SK-N-SH (cell line): ENCODE data around the gene TPH2. TPM values are rescaled to one million over a fixed set of nuclear protein-coding genes. Genes with fewer than 3 reads are reported as not detected.
A peak's percentile ranks its signal among the peaks of the same experiment; 100 is the strongest.

Source experiments
- CTCF ChIA-PET: fragments of 300-600, 350-600 bp; formaldehyde crosslinking; extraction: SDS; loops from one replicate; lab custom pipeline; 2021; lab: Yijun Ruan, JAX
- POLR2A ChIA-PET: fragments of 350-600 bp; sonication (Branson Sonifier 250); formaldehyde crosslinking; extraction: SDS; loops from one replicate; lab custom pipeline; 2020; ENCODE audit warnings: antibody characterized with exemption, inconsistent platforms; lab: Yijun Ruan, JAX
- DNase-seq: peaks from one replicate; pipeline ENCODE4 v3.0.0; 2012
- H2AFZ ChIP-seq: fragments of 200-600 bp; sonication (generic); 2 replicates; pipeline ENCODE4 v1.8.1; 2016; ENCODE audit warnings: antibody characterized with exemption, mild to moderate bottlenecking, low read depth
- H3F3A ChIP-seq: fragments of 200-600 bp; sonication (generic); replicated peaks from 2 replicates; pipeline ENCODE3; 2016; ENCODE audit warnings: antibody characterized with exemption, mild to moderate bottlenecking; ENCODE audit not compliant: insufficient read depth
- H3K27ac ChIP-seq, 2 experiments: fragments of 200-500 bp in 1 of 2; fragments of 200-600 bp in 1 of 2; sonication (Bioruptor generic) in 1 of 2; sonication (generic), shearing (Covaris generic) in 1 of 2; 2 replicates each; pipeline versions ENCODE4 v1.5.1 to v1.6.1; 2014 to 2016; ENCODE audit warnings: low read depth in 2 of 2, inconsistent platforms in 1 of 2, low read length in 1 of 2, mild to moderate bottlenecking in 1 of 2, mixed read lengths in 1 of 2
- H3K27me3 ChIP-seq: fragments of 200-600 bp; sonication (generic), shearing (Covaris generic); 2 replicates; pipeline ENCODE4 v1.6.1; 2016; ENCODE audit warnings: mixed run types; ENCODE audit not compliant: insufficient read depth
- H3K36me3 ChIP-seq, 2 experiments: fragments of 200-500 bp in 1 of 2; fragments of 200-600 bp in 1 of 2; sonication (Bioruptor generic) in 1 of 2; sonication (generic) in 1 of 2; replicated peaks in 1 of 2; 2 replicates each; pipeline versions ENCODE3 to v1.5.1; 2014 to 2016; ENCODE audit warnings: low read length in 1 of 2, mild to moderate bottlenecking in 1 of 2; ENCODE audit not compliant: insufficient read depth in 2 of 2, control insufficient read depth in 1 of 2
- H3K4me1 ChIP-seq, 2 experiments: fragments of 200-500 bp in 1 of 2; fragments of 200-600 bp in 1 of 2; sonication (Bioruptor generic) in 1 of 2; sonication (generic), shearing (Covaris generic) in 1 of 2; 2 replicates each; pipeline versions ENCODE4 v1.5.1 to v1.6.1; 2014 to 2016; ENCODE audit warnings: low read depth in 1 of 2, low read length in 1 of 2, mixed run types in 1 of 2; ENCODE audit not compliant: insufficient read depth in 2 of 2, control insufficient read depth in 1 of 2
- H3K4me2 ChIP-seq: fragments of 200-600 bp; sonication (generic), shearing (Covaris generic); 2 replicates; pipeline ENCODE4 v1.6.1; 2017; ENCODE audit warnings: mixed run types
- H3K4me3 ChIP-seq, 2 experiments: fragments of 200-500 bp in 1 of 2; fragments of 200-600 bp in 1 of 2; sonication (Bioruptor generic) in 1 of 2; sonication (generic), shearing (Covaris generic) in 1 of 2; 2 replicates each; pipeline versions ENCODE4 v1.5.1 to v1.8.1; 2014 to 2016; ENCODE audit warnings: low read depth in 2 of 2, inconsistent platforms in 1 of 2, low read length in 1 of 2, mild to moderate bottlenecking in 1 of 2, mixed read lengths in 1 of 2, moderate library complexity in 1 of 2
- H3K79me2 ChIP-seq: fragments of 200-600 bp; sonication (generic); 2 replicates; pipeline ENCODE4 v1.8.1; 2017; ENCODE audit warnings: mild to moderate bottlenecking; ENCODE audit not compliant: insufficient read depth
- H3K9ac ChIP-seq: fragments of 200-600 bp; sonication (generic); 2 replicates; pipeline ENCODE4 v1.6.1; 2017; ENCODE audit warnings: mixed run types
- H3K9me2 ChIP-seq: fragments of 200-600 bp; sonication (generic); 2 replicates; pipeline ENCODE4 v1.6.1; 2017; ENCODE audit warnings: mixed run types
- H3K9me3 ChIP-seq: fragments of 200-600 bp; sonication (generic); 2 replicates; pipeline ENCODE4 v1.6.1; 2017; ENCODE audit warnings: mixed run types, mild to moderate bottlenecking, moderate library complexity
- H4K20me1 ChIP-seq: fragments of 200-600 bp; sonication (generic); 2 replicates; pipeline ENCODE4 v1.6.1; 2017; ENCODE audit warnings: mild to moderate bottlenecking, mixed run types; ENCODE audit not compliant: insufficient read depth
- CHD2 ChIP-seq: fragments of 150-350 bp; IDR thresholded peaks from 2 replicates; pipeline ENCODE4 v1.6.1; 2018; ENCODE audit warnings: low read length; ENCODE audit not compliant: partially characterized antibody
- ELF1 ChIP-seq: IDR thresholded peaks from 2 replicates; pipeline ENCODE4 v1.4.0; 2012
- FOSL2 ChIP-seq: IDR thresholded peaks from 2 replicates; pipeline ENCODE4 v1.4.0; 2012; ENCODE audit warnings: low read depth, mild to moderate bottlenecking, moderate library complexity, borderline replicate concordance
- FOXJ3 ChIP-seq: sonication (generic); formaldehyde crosslinking; IDR thresholded peaks from 2 replicates; pipeline ENCODE4 v1.5.1; 2020; ENCODE audit warnings: mild to moderate bottlenecking, missing genetic modification reagents
- FOXM1 ChIP-seq: IDR thresholded peaks from 2 replicates; pipeline ENCODE4 v1.4.0; 2012; ENCODE audit warnings: low read depth, mild to moderate bottlenecking
- GATA2 ChIP-seq: sonication (generic); formaldehyde crosslinking; IDR thresholded peaks from 2 replicates; pipeline ENCODE4 v1.5.0; 2020; ENCODE audit warnings: mild to moderate bottlenecking, missing genetic modification reagents
- JUND ChIP-seq: IDR thresholded peaks from 2 replicates; pipeline ENCODE4 v1.4.0; 2012
- MEF2A ChIP-seq: IDR thresholded peaks from 2 replicates; pipeline ENCODE4 v1.4.0; 2012; ENCODE audit warnings: low read depth, borderline replicate concordance
- MXI1 ChIP-seq: IDR thresholded peaks from 2 replicates; pipeline ENCODE4 v1.6.1; 2012; ENCODE audit warnings: mild to moderate bottlenecking, low read depth, low read length, improper control_type of control experiment
- NFIC ChIP-seq: IDR thresholded peaks from 2 replicates; pipeline ENCODE4 v1.4.0; 2012; ENCODE audit warnings: borderline replicate concordance
- POLR2AphosphoS5 ChIP-seq: IDR thresholded peaks from 2 replicates; pipeline ENCODE4 v1.6.1; 2012; ENCODE audit warnings: low read depth, low read length
- RCOR1 ChIP-seq: fragments of 150-350 bp; IDR thresholded peaks from 2 replicates; pipeline ENCODE4 v1.6.1; 2017; ENCODE audit warnings: antibody characterized with exemption, low read length
- SIN3A ChIP-seq: IDR thresholded peaks from 2 replicates; pipeline ENCODE4 v1.6.1; 2012; ENCODE audit warnings: low read depth, mild to moderate bottlenecking, low read length, moderate library complexity, borderline replicate concordance
- WGBS: methylation state at CpG from one replicate; pipeline ENCODE4 v1.1.6; 2017; ENCODE audit warnings: low lambda C conversion rate; 5-methylcytosine and 5-hydroxymethylcytosine counted together
- polyA plus RNA-seq, 3 experiments: library from polyadenylated mRNA; depleted of rRNA; stranded (reverse); fragments of >200 nt; gene quantifications; 2 replicates each; pipeline ENCODE4 v1.2.3, GENCODE V29; 2012
- TF ChIP-seq, protein P1 (sequence below): IDR thresholded peaks from 2 replicates; pipeline ENCODE4 v1.4.0; 2012; ENCODE audit warnings: low read depth, borderline replicate concordance
- TF ChIP-seq, protein P2 (sequence below): fragments of 200-600 bp; sonication (generic); IDR thresholded peaks from 2 replicates; pipeline ENCODE4 v1.6.1; 2017; ENCODE audit warnings: antibody characterized with exemption, mild to moderate bottlenecking, moderate library complexity
- TF ChIP-seq, protein P3 (sequence below): IDR thresholded peaks from 2 replicates; pipeline ENCODE4 v1.4.0; 2012; ENCODE audit warnings: low read depth
- TF ChIP-seq, protein P4 (sequence below): IDR thresholded peaks from 2 replicates; pipeline ENCODE4; 2012
- TF ChIP-seq, protein P5 (sequence below): fragments of 150-350 bp; IDR thresholded peaks from 2 replicates; pipeline ENCODE4 v1.6.1; 2017; ENCODE audit warnings: antibody characterized with exemption, low read length, low read depth, borderline replicate concordance

The TPH2 gene
- polyA plus RNA-seq, 1 of the 3 experiments (the other 2 are of a cell fraction): not detected

DNA sequence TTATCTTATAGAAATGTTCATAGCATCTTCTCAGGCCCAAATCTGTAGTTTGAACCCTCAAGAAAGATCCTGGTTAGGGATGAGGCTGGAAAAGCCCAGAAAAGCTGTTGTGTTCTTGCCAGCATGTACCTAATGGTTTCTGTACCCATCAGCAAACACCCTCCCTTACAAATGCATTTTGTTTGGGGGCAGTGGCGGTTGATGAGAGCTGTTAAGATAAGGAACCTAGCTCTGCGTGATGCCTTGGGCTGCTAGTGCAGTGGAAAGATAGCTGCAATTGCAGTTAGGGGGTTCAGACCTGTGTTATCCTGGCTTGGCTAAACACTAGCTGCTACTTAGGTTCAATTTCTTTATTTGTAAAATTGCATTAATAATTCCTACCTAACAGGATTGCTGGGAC lies 3.6 kb downstream of the TPH2 start (continued):
- TF ChIP-seq, protein P1, sequence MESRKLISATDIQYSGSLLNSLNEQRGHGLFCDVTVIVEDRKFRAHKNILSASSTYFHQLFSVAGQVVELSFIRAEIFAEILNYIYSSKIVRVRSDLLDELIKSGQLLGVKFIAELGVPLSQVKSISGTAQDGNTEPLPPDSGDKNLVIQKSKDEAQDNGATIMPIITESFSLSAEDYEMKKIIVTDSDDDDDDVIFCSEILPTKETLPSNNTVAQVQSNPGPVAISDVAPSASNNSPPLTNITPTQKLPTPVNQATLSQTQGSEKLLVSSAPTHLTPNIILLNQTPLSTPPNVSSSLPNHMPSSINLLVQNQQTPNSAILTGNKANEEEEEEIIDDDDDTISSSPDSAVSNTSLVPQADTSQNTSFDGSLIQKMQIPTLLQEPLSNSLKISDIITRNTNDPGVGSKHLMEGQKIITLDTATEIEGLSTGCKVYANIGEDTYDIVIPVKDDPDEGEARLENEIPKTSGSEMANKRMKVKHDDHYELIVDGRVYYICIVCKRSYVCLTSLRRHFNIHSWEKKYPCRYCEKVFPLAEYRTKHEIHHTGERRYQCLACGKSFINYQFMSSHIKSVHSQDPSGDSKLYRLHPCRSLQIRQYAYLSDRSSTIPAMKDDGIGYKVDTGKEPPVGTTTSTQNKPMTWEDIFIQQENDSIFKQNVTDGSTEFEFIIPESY: no peak
- TF ChIP-seq, protein P2, sequence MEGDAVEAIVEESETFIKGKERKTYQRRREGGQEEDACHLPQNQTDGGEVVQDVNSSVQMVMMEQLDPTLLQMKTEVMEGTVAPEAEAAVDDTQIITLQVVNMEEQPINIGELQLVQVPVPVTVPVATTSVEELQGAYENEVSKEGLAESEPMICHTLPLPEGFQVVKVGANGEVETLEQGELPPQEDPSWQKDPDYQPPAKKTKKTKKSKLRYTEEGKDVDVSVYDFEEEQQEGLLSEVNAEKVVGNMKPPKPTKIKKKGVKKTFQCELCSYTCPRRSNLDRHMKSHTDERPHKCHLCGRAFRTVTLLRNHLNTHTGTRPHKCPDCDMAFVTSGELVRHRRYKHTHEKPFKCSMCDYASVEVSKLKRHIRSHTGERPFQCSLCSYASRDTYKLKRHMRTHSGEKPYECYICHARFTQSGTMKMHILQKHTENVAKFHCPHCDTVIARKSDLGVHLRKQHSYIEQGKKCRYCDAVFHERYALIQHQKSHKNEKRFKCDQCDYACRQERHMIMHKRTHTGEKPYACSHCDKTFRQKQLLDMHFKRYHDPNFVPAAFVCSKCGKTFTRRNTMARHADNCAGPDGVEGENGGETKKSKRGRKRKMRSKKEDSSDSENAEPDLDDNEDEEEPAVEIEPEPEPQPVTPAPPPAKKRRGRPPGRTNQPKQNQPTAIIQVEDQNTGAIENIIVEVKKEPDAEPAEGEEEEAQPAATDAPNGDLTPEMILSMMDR: no peak
- TF ChIP-seq JUND: no peak
- TF ChIP-seq MXI1: no peak
- TF ChIP-seq RCOR1: peak; percentile 17; the same call in 1 of the 2 replicates
- TF ChIP-seq, protein P3, sequence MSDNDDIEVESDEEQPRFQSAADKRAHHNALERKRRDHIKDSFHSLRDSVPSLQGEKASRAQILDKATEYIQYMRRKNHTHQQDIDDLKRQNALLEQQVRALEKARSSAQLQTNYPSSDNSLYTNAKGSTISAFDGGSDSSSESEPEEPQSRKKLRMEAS: no peak
- TF ChIP-seq, all 33 proteins: peak for 5

DNA sequence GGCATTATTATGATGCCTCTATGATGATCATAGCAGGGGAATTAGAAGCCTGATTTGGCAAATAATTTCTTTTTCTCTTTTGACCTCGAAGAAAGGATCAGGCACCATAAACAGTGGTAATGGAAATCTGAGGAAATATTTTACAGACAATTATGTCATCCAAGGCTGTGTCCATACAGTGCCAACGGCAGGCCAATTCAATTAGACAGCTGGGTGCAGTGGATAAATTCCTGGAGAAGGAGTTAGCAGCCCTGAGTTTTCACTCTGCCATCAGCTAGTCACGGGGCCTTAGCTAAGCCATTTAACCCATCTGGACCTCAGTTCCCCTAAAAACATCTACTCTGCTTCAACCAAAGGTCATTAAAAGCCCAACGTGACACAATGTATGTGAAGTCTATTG lies 4.1 kb downstream of the TPH2 start:
- no peaks in the 10 kb centered on the region for H4K20me1 ChIP-seq
- CTCF ChIA-PET: interaction anchor here (0.7 to 1.6 kb wide), 5 partner anchors 8 to 208 kb away, joined by 3 to 6 read pairs (median 4); no protein-coding TSS in a partner anchor
- 4% methylated on average over 4 of the region's 4 CpGs for WGBS

More for the DNA sequence above, 4.1 kb downstream of the TPH2 start:
- no peaks in the 10 kb centered on the region for H3K79me2 ChIP-seq
- H3K27ac ChIP-seq: peak overlapping the region in 1 of 2 experiments; percentile 39; a peak in 2 of 4 replicates
- POLR2A ChIA-PET: interaction anchor here (0.7 kb wide), 1 partner anchor 8 kb away, joined by 3 read pairs; no protein-coding TSS in a partner anchor
- no peak overlapping the region for H3K9ac ChIP-seq
- TF ChIP-seq, protein P1: no peak
- TF ChIP-seq SIN3A (no peak), ELF1 (no peak), JUND (no peak), GATA2 (CRISPR knock-in tag) (no peak), CHD2 (no peak), FOSL2 (no peak), NFIC (no peak), MXI1 (no peak), MEF2A (no peak), FOXM1 (no peak), FOXJ3 (CRISPR knock-in tag) (no peak), POLR2AphosphoS5 (no peak)
- TF ChIP-seq, protein P2: no peak
- TF ChIP-seq, protein P4, sequence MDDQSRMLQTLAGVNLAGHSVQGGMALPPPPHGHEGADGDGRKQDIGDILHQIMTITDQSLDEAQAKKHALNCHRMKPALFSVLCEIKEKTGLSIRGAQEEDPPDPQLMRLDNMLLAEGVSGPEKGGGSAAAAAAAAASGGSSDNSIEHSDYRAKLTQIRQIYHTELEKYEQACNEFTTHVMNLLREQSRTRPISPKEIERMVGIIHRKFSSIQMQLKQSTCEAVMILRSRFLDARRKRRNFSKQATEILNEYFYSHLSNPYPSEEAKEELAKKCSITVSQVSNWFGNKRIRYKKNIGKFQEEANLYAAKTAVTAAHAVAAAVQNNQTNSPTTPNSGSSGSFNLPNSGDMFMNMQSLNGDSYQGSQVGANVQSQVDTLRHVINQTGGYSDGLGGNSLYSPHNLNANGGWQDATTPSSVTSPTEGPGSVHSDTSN: no peak
- TF ChIP-seq, protein P5, sequence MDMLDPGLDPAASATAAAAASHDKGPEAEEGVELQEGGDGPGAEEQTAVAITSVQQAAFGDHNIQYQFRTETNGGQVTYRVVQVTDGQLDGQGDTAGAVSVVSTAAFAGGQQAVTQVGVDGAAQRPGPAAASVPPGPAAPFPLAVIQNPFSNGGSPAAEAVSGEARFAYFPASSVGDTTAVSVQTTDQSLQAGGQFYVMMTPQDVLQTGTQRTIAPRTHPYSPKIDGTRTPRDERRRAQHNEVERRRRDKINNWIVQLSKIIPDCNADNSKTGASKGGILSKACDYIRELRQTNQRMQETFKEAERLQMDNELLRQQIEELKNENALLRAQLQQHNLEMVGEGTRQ: no peak
- TF ChIP-seq, all 33 proteins: peak for 0
- peak; percentile 6 for DNase-seq
- no peaks in the 10 kb centered on the region for H3K27me3 ChIP-seq
- H3K4me1 ChIP-seq: peaks cover 0 to 21% of the 10 kb centered on the region in 2 experiments; a peak in 2 of 4 replicates
- no peaks in the 10 kb centered on the region for H3F3A ChIP-seq
- no peaks in the 10 kb centered on the region for H3K36me3 ChIP-seq
- H2AFZ ChIP-seq: no peak overlapping the region
- no peak overlapping the region for H3K4me3 ChIP-seq
- no peaks in the 10 kb centered on the region for H3K9me2 ChIP-seq
- no peaks in the 10 kb centered on the region for H3K9me3 ChIP-seq
- H3K4me2 ChIP-seq: no peak overlapping the region
